Kidney capillary endothelial cell (primary cell): Measurements from ENCODE around the gene HAVCR2.

Experiments used
- DNase-seq: peaks from one replicate; pipeline ENCODE4 v3.0.0-alpha.2; 2018; ENCODE audit warnings: low spot score

HAVCR2 gene

GRCh38 chr5:157108976-157109375 lies at the start of gene HAVCR2:
Gene HAVCR2, minus strand, starts transcription at chr5:157109044. Its CDS starts 61 bp downstream, at chr5:157108983.
- peak; percentile 52 for DNase-seq

GRCh38 chr5:157157293-157157891 lies 48.5 kb upstream of the HAVCR2 start:
- DNase-seq: no peak

- DNase-seq: no peak
Observed at GRCh38 chr5:157155297-157155696, 46.5 kb upstream of the HAVCR2 start.

- no peak for DNase-seq
Observed at GRCh38 chr5:157150995-157151394, 42.2 kb upstream of the HAVCR2 start.

GRCh38 chr5:157148734-157149615 lies 40.1 kb upstream of the HAVCR2 start:
- DNase-seq: peak; percentile 65

GRCh38 chr5:157143127-157143971 lies 34.5 kb upstream of the HAVCR2 start:
- DNase-seq: peak; percentile 21

- DNase-seq: peak; percentile 99
Observed at GRCh38 chr5:157142317-157143126, 33.7 kb upstream of the HAVCR2 start, which contains the start of gene MED7. Gene MED7, minus strand, starts transcription at chr5:157142865. Its CDS starts 3,434 bp downstream, at chr5:157139431.

GRCh38 chr5:157137691-157138090 lies 28.8 kb upstream of the HAVCR2 start:
- DNase-seq: no peak

- DNase-seq: no peak
Observed at GRCh38 chr5:157132281-157132612, 23.4 kb upstream of the HAVCR2 start.

GRCh38 chr5:157130925-157131324 lies 22.1 kb upstream of the HAVCR2 start:
- DNase-seq: no peak

GRCh38 chr5:157121709-157122108 lies 12.9 kb upstream of the HAVCR2 start:
- DNase-seq: no peak

GRCh38 chr5:157120102-157120501 lies 11.3 kb upstream of the HAVCR2 start:
- no peak for DNase-seq

GRCh38 chr5:157116483-157116954 lies 7.7 kb upstream of the HAVCR2 start:
- DNase-seq: no peak

GRCh38 chr5:157115502-157115901 lies 6.7 kb upstream of the HAVCR2 start:
- no peak for DNase-seq

- no peak for DNase-seq
Observed at GRCh38 chr5:157115012-157115411, 6.2 kb upstream of the HAVCR2 start.

- no peak for DNase-seq
Observed at GRCh38 chr5:157113002-157113401, 4.2 kb upstream of the HAVCR2 start.

GRCh38 chr5:157109744-157110143 lies 900 bp upstream of the HAVCR2 start:
- DNase-seq: peak; percentile 37

GRCh38 chr5:157107508-157107907 lies 1.3 kb downstream of the HAVCR2 start:
- no peak for DNase-seq

GRCh38 chr5:157106630-157107461 lies 2.0 kb downstream of the HAVCR2 start:
- peak; percentile 43 for DNase-seq

- peak; percentile 52 for DNase-seq
Observed at GRCh38 chr5:157100140-157100679, 8.6 kb downstream of the HAVCR2 start.
